ENCODE measurements around the gene ONECUT3. TPM values are rescaled to one million over a fixed set of nuclear protein-coding genes. Genes with fewer than 3 reads are reported as not detected.
A peak's percentile ranks its signal among the peaks of the same experiment; 100 is the strongest.

ONECUT3 gene
- total RNA-seq, 6 experiments from 2014 or later = not detected

DNA sequence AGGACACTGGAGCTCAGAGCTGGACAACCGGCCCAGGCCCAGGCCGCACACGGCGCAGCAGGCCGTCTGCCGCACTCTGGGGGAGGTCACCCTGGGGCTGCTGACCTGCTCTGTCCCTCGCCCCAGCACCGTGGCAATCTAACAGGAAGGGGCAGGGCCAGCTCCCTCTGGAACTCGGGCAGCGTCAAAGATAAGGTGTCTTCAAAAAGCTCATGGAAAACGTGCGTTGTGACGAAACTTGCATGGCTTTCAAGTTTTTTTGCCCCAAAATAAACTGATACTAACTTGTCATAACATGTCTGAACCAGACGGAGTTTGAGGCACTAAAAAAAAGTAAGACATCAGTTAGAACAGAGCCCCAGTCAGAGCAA, 70.9 kb downstream of the ONECUT3 start:
- DNase-seq = no peak
- H3K4me3 Mint-ChIP-seq = no peak overlapping the region
- no peak for TF ChIP-seq CTCF (IDR thresholded peaks at IDR 0.05)
- peaks cover 4% of the 10 kb centered on the region; the same call in 1 of the 2 replicates for H3K4me1 Mint-ChIP-seq (ENCODE audit: low read depth)
- H3K9me3 Mint-ChIP-seq = no peaks in the 10 kb centered on the region
- H3K27me3 Mint-ChIP-seq (ENCODE audit: insufficient read depth) = no peaks in the 10 kb centered on the region; the same call in 1 of the 2 replicates
- H3K27ac Mint-ChIP-seq = no peak overlapping the region
- peaks cover 8% of the 10 kb centered on the region; the same call in 1 of the 2 replicates for H3K36me3 Mint-ChIP-seq (ENCODE audit: low read depth)

DNA sequence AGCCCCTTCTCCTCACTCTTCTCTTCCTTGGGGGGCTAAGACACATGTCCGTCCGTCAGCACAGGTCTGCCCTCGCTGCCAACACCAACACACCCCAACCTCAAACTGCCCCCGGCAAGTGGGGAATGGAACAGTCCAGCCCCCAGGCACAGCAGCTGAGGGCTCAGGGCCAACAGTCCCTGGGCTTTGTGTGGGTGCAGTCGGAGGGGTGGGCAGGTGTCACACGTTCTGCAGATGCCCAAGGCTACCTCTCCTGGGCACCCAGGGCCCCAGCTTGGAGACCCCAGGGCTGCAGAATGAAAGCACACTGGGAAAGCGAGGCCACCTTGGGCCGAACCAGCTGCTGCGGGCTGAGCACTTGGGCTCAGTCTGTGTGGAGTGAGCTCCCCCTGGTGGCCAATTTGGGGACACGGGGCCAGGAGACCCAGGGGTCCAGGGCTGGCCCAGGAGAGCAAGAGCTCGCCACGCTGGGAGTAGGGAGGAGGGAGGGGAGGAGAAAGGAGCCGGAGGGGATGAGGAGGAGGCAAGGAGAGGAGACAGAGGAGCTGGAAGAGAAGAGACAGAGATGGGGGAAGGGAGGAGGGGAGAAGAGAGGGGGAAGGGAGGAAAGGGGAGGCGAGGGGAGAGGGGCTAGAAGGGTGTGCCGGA, 72.7 kb downstream of the ONECUT3 start:
- H3K9me3 Mint-ChIP-seq = no peaks in the 10 kb centered on the region
- no peak overlapping the region for H3K4me3 Mint-ChIP-seq
- DNase-seq = peak; percentile 25
- H3K36me3 Mint-ChIP-seq (ENCODE audit: low read depth) = peaks cover 7% of the 10 kb centered on the region; the same call in 1 of the 2 replicates
- peak; percentile 93 for TF ChIP-seq CTCF (IDR thresholded peaks at IDR 0.05)
- peaks cover 4% of the 10 kb centered on the region; the same call in 1 of the 2 replicates for H3K4me1 Mint-ChIP-seq (ENCODE audit: low read depth)
- no peaks in the 10 kb centered on the region for H3K27me3 Mint-ChIP-seq (ENCODE audit: insufficient read depth)
- no peak overlapping the region for H3K27ac Mint-ChIP-seq

GRCh38 chr19:1826557-1827521, 73.5 kb downstream of the ONECUT3 start:
- no peaks in the 10 kb centered on the region for H3K27me3 Mint-ChIP-seq (ENCODE audit: insufficient read depth)
- H3K4me3 Mint-ChIP-seq = no peak overlapping the region
- H3K36me3 Mint-ChIP-seq (ENCODE audit: low read depth) = peaks cover 7% of the 10 kb centered on the region; the same call in 1 of the 2 replicates
- DNase-seq = no peak
- H3K9me3 Mint-ChIP-seq = no peaks in the 10 kb centered on the region
- TF ChIP-seq CTCF (IDR thresholded peaks at IDR 0.05) = no peak
- H3K4me1 Mint-ChIP-seq (ENCODE audit: low read depth) = peaks cover 4% of the 10 kb centered on the region; the same call in 1 of the 2 replicates
- no peak overlapping the region for H3K27ac Mint-ChIP-seq

DNA sequence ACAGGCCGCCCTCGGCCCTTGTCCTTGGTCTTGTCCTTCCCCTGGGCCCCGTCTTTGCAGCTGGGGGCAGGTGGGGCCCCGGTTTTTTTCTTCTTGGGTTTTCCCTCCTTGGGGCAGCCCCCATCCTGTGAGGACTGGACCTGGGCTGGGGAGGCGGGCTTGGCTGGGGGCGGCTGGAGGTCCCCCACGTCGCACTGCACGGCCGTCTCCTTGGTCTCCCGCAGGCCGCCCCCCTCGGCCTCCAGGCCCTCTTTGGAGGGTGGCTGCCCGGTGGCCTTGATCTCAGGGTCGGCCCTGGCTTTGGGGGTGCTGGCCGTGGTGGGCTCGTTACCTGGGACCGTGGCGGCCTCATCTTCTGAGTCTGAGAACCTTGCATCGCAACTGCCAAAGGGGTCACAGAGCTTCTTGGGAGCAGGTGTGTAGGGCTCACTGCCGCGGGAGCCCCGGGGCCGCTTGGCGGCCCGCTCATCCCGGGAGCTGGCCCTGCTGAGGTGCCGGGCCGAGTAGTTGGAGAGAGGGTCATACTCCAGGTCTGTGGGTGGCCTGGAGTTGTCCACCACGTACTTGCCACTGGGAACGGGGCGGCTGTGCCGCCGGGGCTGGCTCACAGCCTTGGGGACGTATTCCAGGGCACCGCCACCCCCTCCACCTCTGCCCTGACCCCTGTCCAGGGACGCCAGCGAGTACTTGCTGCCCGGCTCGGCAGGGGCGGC, 74.4 kb downstream of the ONECUT3 start:
- TF ChIP-seq CTCF (IDR thresholded peaks at IDR 0.05) = no peak
- peaks cover 4% of the 10 kb centered on the region; the same call in 1 of the 2 replicates for H3K4me1 Mint-ChIP-seq (ENCODE audit: low read depth)
- no peak overlapping the region for H3K27ac Mint-ChIP-seq
- no peaks in the 10 kb centered on the region for H3K27me3 Mint-ChIP-seq (ENCODE audit: insufficient read depth)
- no peaks in the 10 kb centered on the region for H3K9me3 Mint-ChIP-seq
- H3K4me3 Mint-ChIP-seq = no peak overlapping the region
- H3K36me3 Mint-ChIP-seq (ENCODE audit: low read depth) = peaks cover 7% of the 10 kb centered on the region; the same call in 1 of the 2 replicates
- no peak for DNase-seq

All from HFFc6 (cell line).